NCI-H1694 treated with DMSO at 0.1 percent for 48 hours (cell line): Measurements from ENCODE around the gene BMP7.

Experiments used
- DNase-seq: peaks from one replicate; lab custom pipeline; 2025; lab: John Stamatoyannopoulos, UW

BMP7 gene

GRCh38 chr20:57266291-57267157 lies at the start of gene BMP7:
BMP7 (minus strand) TSS chr20:57266641; CDS start chr20:57266122, 519 bp downstream.
- DNase-seq, result no peak

- DNase-seq, result no peak
Measured at GRCh38 chr20:57315976-57316480, 49.6 kb upstream of the BMP7 start.

GRCh38 chr20:57315083-57315975 lies 48.9 kb upstream of the BMP7 start:
- DNase-seq, result no peak

- no peak for DNase-seq
Measured at GRCh38 chr20:57313951-57314350, 47.5 kb upstream of the BMP7 start.

- no peak for DNase-seq
Measured at GRCh38 chr20:57313230-57313629, 46.8 kb upstream of the BMP7 start.

- no peak for DNase-seq
Measured at GRCh38 chr20:57312138-57312537, 45.7 kb upstream of the BMP7 start.

GRCh38 chr20:57310821-57311514 lies 44.5 kb upstream of the BMP7 start:
- no peak for DNase-seq

- DNase-seq, result no peak
Measured at GRCh38 chr20:57309544-57310115, 43.2 kb upstream of the BMP7 start.

- no peak for DNase-seq
Measured at GRCh38 chr20:57308451-57309271, 42.2 kb upstream of the BMP7 start.

GRCh38 chr20:57306747-57307146 lies 40.3 kb upstream of the BMP7 start:
- no peak for DNase-seq

GRCh38 chr20:57301026-57301425 lies 34.6 kb upstream of the BMP7 start:
- no peak for DNase-seq

GRCh38 chr20:57298457-57298856 lies 32.0 kb upstream of the BMP7 start:
- no peak for DNase-seq

- no peak for DNase-seq
Measured at GRCh38 chr20:57294550-57294949, 28.1 kb upstream of the BMP7 start.

GRCh38 chr20:57293995-57294394 lies 27.6 kb upstream of the BMP7 start:
- no peak for DNase-seq

- no peak for DNase-seq
Measured at GRCh38 chr20:57292611-57293010, 26.2 kb upstream of the BMP7 start.

- no peak for DNase-seq
Measured at GRCh38 chr20:57291694-57292093, 25.3 kb upstream of the BMP7 start.

- no peak for DNase-seq
Measured at GRCh38 chr20:57291003-57291402, 24.6 kb upstream of the BMP7 start.

GRCh38 chr20:57290178-57290484 lies 23.7 kb upstream of the BMP7 start:
- no peak for DNase-seq

GRCh38 chr20:57289391-57290177 lies 23.1 kb upstream of the BMP7 start:
- DNase-seq, result no peak

- no peak for DNase-seq
Measured at GRCh38 chr20:57288651-57289277, 22.3 kb upstream of the BMP7 start.
